Measurements from ENCODE around the gene HOMER1.

- TF ChIP-seq CTCF (IDR thresholded peaks at IDR 0.05), result no peak
- TF ChIP-seq POLR2A (IDR thresholded peaks at IDR 0.05; ENCODE audit: low read depth), result no peak
- no peak for TF ChIP-seq POLR2AphosphoS5 (IDR thresholded peaks at IDR 0.05)
- TF ChIP-seq EP300 (IDR thresholded peaks at IDR 0.05), result no peak
Measured at GRCh38 chr5:79499640-79500273, 14.2 kb downstream of the HOMER1 start.

Data from esophagus muscularis mucosa (tissue), 4 donors.